ENCODE data around the gene SMC4. TPM values are rescaled to one million over a fixed set of nuclear protein-coding genes. Genes with fewer than 3 reads are reported as not detected.
"Not testable (repeated sequence)": the region's sequence is repeated elsewhere in the genome, so short reads cannot be mapped to it uniquely, and the experiment has no call there.

Gene SMC4
- total RNA-seq (ENCODE audit: unreplicated experiment), result 69.4 TPM
- long read RNA-seq, partial matches to known transcripts, result 34 of 37 reads
- long read RNA-seq, other reads (novel, unspliced or antisense), result 3 of 37 reads

GRCh38 chr3:160399125-160400029 is at the start of gene SMC4, which contains the start of gene IFT80:
SMC4 (plus strand) TSS chr3:160399650; CDS start chr3:160400827, 1,177 bp downstream.
IFT80 (minus strand) TSS chr3:160399225; CDS start chr3:160384600, 14,625 bp downstream.
- peaks cover 19% of the 10 kb centered on the region for H3K27me3 Mint-ChIP-seq (ENCODE audit: unreplicated experiment)
- no peaks in the 10 kb centered on the region for H3K9me3 Mint-ChIP-seq (ENCODE audit: unreplicated experiment)
- peak; percentile 91 for DNase-seq (ENCODE audit: low spot score)
- peak within 1 kb of the TSS; percentile 96 for H3K27ac Mint-ChIP-seq (ENCODE audit: unreplicated experiment)
- H3K4me1 Mint-ChIP-seq (ENCODE audit: unreplicated experiment), result peaks cover 38% of the 10 kb centered on the region
- H3K4me3 Mint-ChIP-seq (ENCODE audit: unreplicated experiment), result peak within 1 kb of the TSS; percentile 97
- H3K36me3 Mint-ChIP-seq (ENCODE audit: low read depth, unreplicated experiment), result peaks cover 10% of the 10 kb centered on the region
- no peak for TF ChIP-seq CTCF (IDR thresholded peaks at IDR 0.05; ENCODE audit: unreplicated experiment)

- Mint-ChIP-seq H3K4me1 (ENCODE audit: unreplicated experiment) (peaks cover 3% of the 10 kb centered on the region), H3K9me3 (ENCODE audit: unreplicated experiment) (no peaks in the 10 kb centered on the region), H3K4me3 (ENCODE audit: unreplicated experiment) (no peak overlapping the region), H3K27ac (ENCODE audit: unreplicated experiment) (no peak overlapping the region), H3K36me3 (ENCODE audit: low read depth, unreplicated experiment) (peaks cover 7% of the 10 kb centered on the region), H3K27me3 (ENCODE audit: unreplicated experiment) (peaks cover 3% of the 10 kb centered on the region)
- DNase-seq (ENCODE audit: low spot score), result no peak
- TF ChIP-seq CTCF (IDR thresholded peaks at IDR 0.05; ENCODE audit: unreplicated experiment), result no peak
These were observed 43.6 kb upstream of the SMC4 start for GRCh38 chr3:160355826-160356225.

- not testable (repeated sequence) for DNase-seq (ENCODE audit: low spot score); H3K4me3 Mint-ChIP-seq (ENCODE audit: unreplicated experiment); H3K27ac Mint-ChIP-seq (ENCODE audit: unreplicated experiment); H3K27me3 Mint-ChIP-seq (ENCODE audit: unreplicated experiment); H3K9me3 Mint-ChIP-seq (ENCODE audit: unreplicated experiment); H3K36me3 Mint-ChIP-seq (ENCODE audit: low read depth, unreplicated experiment)
- peaks cover 14% of the 10 kb centered on the region for H3K4me1 Mint-ChIP-seq (ENCODE audit: unreplicated experiment)
These were observed 36.6 kb upstream of the SMC4 start for GRCh38 chr3:160362896-160363295.

GRCh38 chr3:160365869-160366522 is 33.5 kb upstream of the SMC4 start:
- H3K27ac Mint-ChIP-seq (ENCODE audit: unreplicated experiment), result no peak overlapping the region
- DNase-seq (ENCODE audit: low spot score), result no peak
- H3K9me3 Mint-ChIP-seq (ENCODE audit: unreplicated experiment), result no peaks in the 10 kb centered on the region
- H3K4me3 Mint-ChIP-seq (ENCODE audit: unreplicated experiment), result no peak overlapping the region
- TF ChIP-seq CTCF (IDR thresholded peaks at IDR 0.05; ENCODE audit: unreplicated experiment), result no peak
- peaks cover 11% of the 10 kb centered on the region for H3K4me1 Mint-ChIP-seq (ENCODE audit: unreplicated experiment)
- H3K27me3 Mint-ChIP-seq (ENCODE audit: unreplicated experiment), result peaks cover 1% of the 10 kb centered on the region
- H3K36me3 Mint-ChIP-seq (ENCODE audit: low read depth, unreplicated experiment), result no peaks in the 10 kb centered on the region

- no peaks in the 10 kb centered on the region for H3K9me3 Mint-ChIP-seq (ENCODE audit: unreplicated experiment)
- DNase-seq (ENCODE audit: low spot score), result no peak
- H3K4me3 Mint-ChIP-seq (ENCODE audit: unreplicated experiment), result no peak overlapping the region
- no peak overlapping the region for H3K27ac Mint-ChIP-seq (ENCODE audit: unreplicated experiment)
- no peak for TF ChIP-seq CTCF (IDR thresholded peaks at IDR 0.05; ENCODE audit: unreplicated experiment)
- peaks cover 4% of the 10 kb centered on the region for H3K36me3 Mint-ChIP-seq (ENCODE audit: low read depth, unreplicated experiment)
- no peaks in the 10 kb centered on the region for H3K4me1 Mint-ChIP-seq (ENCODE audit: unreplicated experiment)
- no peaks in the 10 kb centered on the region for H3K27me3 Mint-ChIP-seq (ENCODE audit: unreplicated experiment)
These were observed 30.6 kb upstream of the SMC4 start for GRCh38 chr3:160368804-160369203.
